Measurements from ENCODE around the gene NT5E. TPM values are rescaled to one million over a fixed set of nuclear protein-coding genes. Genes with fewer than 3 reads are reported as not detected.

Gene NT5E
- total RNA-seq, 1 donor from 2014 or later = 101 TPM

DNA sequence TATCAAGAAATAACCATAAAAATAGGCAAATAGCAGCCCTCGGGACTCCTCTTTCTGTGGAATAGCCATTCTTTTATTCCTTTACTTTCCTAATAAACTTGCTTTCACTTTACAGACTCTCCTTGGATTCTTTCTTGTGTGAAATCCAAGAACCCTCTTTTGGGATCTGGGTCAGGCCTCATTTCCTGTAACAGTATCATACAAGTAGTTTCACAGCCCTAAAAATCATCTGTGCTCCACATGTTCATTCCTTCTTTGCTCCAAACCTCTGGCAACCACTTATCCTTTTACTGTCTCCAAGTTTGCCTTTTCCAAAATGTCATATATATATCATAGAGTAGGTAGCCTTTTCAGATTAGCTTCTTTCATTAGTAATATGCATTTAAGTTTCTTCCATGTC is 13.5 kb upstream of the NT5E start:
- DNase-seq (ENCODE audit: low read depth) = no peak
- Histone ChIP-seq H3K4me3 (ENCODE audit: low read depth, low read length) (no peak overlapping the region), H3K36me3 (ENCODE audit: control insufficient read depth, insufficient read depth, low read length) (no peaks in the 10 kb centered on the region), H3K27me3 (ENCODE audit: control insufficient read depth, insufficient read depth, low read length) (no peaks in the 10 kb centered on the region)
- TF ChIP-seq, protein P1, sequence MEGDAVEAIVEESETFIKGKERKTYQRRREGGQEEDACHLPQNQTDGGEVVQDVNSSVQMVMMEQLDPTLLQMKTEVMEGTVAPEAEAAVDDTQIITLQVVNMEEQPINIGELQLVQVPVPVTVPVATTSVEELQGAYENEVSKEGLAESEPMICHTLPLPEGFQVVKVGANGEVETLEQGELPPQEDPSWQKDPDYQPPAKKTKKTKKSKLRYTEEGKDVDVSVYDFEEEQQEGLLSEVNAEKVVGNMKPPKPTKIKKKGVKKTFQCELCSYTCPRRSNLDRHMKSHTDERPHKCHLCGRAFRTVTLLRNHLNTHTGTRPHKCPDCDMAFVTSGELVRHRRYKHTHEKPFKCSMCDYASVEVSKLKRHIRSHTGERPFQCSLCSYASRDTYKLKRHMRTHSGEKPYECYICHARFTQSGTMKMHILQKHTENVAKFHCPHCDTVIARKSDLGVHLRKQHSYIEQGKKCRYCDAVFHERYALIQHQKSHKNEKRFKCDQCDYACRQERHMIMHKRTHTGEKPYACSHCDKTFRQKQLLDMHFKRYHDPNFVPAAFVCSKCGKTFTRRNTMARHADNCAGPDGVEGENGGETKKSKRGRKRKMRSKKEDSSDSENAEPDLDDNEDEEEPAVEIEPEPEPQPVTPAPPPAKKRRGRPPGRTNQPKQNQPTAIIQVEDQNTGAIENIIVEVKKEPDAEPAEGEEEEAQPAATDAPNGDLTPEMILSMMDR (IDR thresholded peaks at IDR 0.05; ENCODE audit: insufficient read depth, low read length, poor library complexity, severe bottlenecking) = no peak

DNA sequence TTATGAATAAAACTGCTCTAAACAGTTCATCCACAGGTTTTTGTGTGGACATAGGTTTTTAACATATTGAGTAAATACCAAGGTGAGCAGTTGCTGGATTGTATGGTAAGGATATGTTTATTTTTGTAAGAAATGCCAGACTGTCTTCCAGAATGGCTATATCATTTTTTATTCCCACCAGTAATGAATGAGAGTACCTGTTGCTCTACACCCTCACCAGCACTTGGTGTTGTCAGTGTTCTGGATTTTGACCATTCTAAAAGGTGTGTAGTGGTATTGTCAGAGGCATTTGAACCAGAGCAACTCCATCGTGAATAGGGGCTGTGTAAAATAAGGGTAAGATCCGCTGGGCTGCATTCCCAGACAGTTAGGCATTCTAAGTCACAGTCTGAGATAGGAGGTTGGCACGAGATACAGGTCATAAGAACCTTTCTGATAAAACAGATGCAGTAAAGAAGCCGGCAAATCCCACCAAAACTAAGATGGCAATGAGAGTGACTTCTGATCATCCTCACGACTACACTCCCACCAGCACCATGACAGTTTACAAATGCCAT is 12.9 kb upstream of the NT5E start:
- DNase-seq (ENCODE audit: low read depth) = no peak
- TF ChIP-seq, protein P1 (IDR thresholded peaks at IDR 0.05; ENCODE audit: insufficient read depth, low read length, poor library complexity, severe bottlenecking) = no peak
- no peak overlapping the region for H3K4me3 ChIP-seq (ENCODE audit: low read depth, low read length)
- H3K27me3 ChIP-seq (ENCODE audit: control insufficient read depth, insufficient read depth, low read length) = no peaks in the 10 kb centered on the region
- no peaks in the 10 kb centered on the region for H3K36me3 ChIP-seq (ENCODE audit: control insufficient read depth, insufficient read depth, low read length)

DNA sequence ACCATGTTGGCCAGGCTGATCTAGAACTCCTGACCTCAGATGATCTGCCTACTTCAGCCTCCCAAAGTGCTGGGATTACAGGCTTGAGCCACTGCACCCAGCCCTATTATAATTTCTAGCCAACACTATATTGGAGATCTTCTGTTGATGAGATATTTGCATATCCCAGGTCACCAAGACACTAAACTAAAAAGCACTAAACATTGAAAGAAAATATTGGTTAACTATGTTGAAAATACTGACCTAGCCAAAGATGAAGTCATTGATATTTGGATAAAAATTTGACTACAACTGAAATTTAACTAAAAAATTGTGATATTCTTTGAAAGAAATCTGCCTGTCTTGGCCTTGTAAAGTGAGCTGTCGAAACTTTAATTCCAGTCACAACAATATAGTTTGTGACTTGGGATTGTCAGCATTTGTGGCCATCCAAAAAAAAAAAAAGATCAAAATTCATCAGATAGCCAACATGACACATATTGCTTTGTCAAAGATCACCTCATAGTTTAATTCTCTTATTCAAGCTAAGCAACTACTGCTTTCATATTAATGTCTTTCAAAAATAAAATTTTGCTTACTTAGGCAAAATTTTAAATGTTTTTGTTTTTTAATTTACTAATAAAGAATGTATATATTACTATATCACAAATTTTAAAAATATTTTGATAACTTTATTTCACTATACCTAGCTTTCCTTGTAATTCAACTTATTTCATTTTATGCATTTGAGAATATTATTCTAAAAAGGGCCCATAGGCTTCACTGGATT is 6.3 kb upstream of the NT5E start:
- Histone ChIP-seq H3K36me3 (ENCODE audit: control insufficient read depth, insufficient read depth, low read length) (no peaks in the 10 kb centered on the region), H3K4me3 (ENCODE audit: low read depth, low read length) (no peak overlapping the region), H3K27me3 (ENCODE audit: control insufficient read depth, insufficient read depth, low read length) (no peaks in the 10 kb centered on the region)
- DNase-seq (ENCODE audit: low read depth) = no peak
- TF ChIP-seq, protein P1 (IDR thresholded peaks at IDR 0.05; ENCODE audit: insufficient read depth, low read length, poor library complexity, severe bottlenecking) = no peak

DNA sequence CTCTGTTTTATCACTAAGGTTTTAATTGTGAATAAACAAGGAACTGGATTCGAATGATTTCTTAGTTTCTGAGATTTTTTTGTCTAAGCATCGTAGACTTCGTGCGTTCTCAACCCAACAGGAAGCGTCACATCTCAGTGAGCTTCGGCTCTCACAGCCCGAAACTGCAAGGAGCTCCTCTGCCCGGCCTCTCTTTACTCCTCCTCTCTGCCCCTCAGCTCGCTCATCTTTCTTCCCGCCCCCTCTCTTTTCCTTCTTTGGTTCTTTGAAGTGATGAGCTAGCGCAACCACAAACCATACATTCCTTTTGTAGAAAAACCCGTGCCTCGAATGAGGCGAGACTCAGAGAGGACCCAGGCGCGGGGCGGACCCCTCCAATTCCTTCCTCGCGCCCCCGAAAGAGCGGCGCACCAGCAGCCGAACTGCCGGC is 480 bp upstream of the NT5E start:
- DNase-seq (ENCODE audit: low read depth) = no peak
- Histone ChIP-seq H3K27me3 (ENCODE audit: control insufficient read depth, insufficient read depth, low read length) (no peaks in the 10 kb centered on the region), H3K36me3 (ENCODE audit: control insufficient read depth, insufficient read depth, low read length) (no peaks in the 10 kb centered on the region), H3K4me3 (ENCODE audit: low read depth, low read length) (peak overlapping the region; percentile 95)
- TF ChIP-seq, protein P1 (IDR thresholded peaks at IDR 0.05; ENCODE audit: insufficient read depth, low read length, poor library complexity, severe bottlenecking) = no peak

DNA sequence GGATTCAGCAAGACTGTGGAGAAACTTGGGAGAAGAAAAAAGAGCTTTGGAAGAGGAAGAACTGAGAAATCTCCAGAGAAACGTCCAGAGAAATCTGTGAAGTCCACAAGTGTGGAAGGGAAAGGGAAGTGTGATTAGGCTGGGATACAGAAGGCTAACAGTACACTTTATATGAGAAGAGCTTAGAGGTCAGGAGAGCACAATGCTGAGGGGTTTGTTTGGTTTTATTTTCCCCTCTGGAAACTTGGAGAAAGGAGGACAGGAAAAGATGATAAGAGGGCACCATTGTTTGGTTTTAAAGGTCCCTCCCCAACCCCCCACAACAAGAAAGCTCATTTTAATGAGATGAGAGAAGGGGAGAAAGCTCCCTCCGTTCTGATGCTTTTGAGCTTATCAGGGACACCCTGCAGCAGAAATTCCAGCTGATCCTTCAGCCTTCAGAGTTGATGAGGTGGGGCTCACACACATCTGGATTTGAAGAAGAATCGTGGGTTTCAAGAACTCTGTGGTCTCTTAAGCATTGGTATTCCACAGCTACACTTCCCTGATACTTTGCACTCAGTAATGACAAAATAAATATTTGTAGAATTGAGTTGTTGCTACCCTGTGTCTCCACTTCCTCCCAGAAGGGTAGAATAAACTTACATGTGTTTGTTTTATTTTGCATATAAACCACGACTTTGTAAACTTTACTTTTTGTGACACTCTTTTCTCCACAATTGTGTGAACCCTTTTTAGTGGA is 1.9 kb downstream of the NT5E start:
- peak overlapping the region; percentile 95 for H3K4me3 ChIP-seq (ENCODE audit: low read depth, low read length)
- no peak for DNase-seq (ENCODE audit: low read depth)
- TF ChIP-seq, protein P1 (IDR thresholded peaks at IDR 0.05; ENCODE audit: insufficient read depth, low read length, poor library complexity, severe bottlenecking) = no peak
- no peaks in the 10 kb centered on the region for H3K36me3 ChIP-seq (ENCODE audit: control insufficient read depth, insufficient read depth, low read length)
- H3K27me3 ChIP-seq (ENCODE audit: control insufficient read depth, insufficient read depth, low read length) = no peaks in the 10 kb centered on the region
